HCT116 (cell line): ENCODE data around the gene TSC2. TPM values are rescaled to one million over a fixed set of nuclear protein-coding genes. Genes with fewer than 3 reads are reported as not detected.

Experiments
- ATAC-seq: fragments of 200-7000 bp; cut with Tn5 transposase; 2 replicates; pipeline ENCODE4 v1.9.1; 2020; ENCODE audit warnings: mild to moderate bottlenecking, moderate library complexity
- BruUV-seq: library from RNA; stranded (reverse); fragments of 400-500 nt; replicated peaks from 2 replicates; lab custom pipeline; 2021; lab: Mats Ljungman, UMichigan
- CTCF ChIA-PET: fragments of 300-600 bp; sonication (Branson Sonifier 250); formaldehyde crosslinking; loops from one replicate; lab custom pipeline; 2021; ENCODE audit warnings: antibody characterized with exemption; lab: Charles Lee
- POLR2A ChIA-PET: fragments of 300-600, 350-600 bp; sonication (Branson Sonifier 250); formaldehyde crosslinking; loops from one replicate; lab custom pipeline; 2021; ENCODE audit warnings: antibody characterized with exemption; lab: Charles Lee
- RAD21 ChIA-PET, 2 experiments: fragments of 300-600 bp; sonication (Branson Sonifier 250); formaldehyde crosslinking; loops; one replicate each; lab custom pipeline; 2023; ENCODE audit warnings: low total read pairs in 2 of 2; ENCODE audit not compliant: uncharacterized antibody in 2 of 2, unreplicated experiment in 2 of 2, low non-redundant PET in 1 of 2; lab: Charles Lee
- DNase-seq: peaks from one replicate; pipeline ENCODE4 v3.0.0-alpha.2; 2010; ENCODE audit warnings: low read depth, low spot score
- H2AFZ ChIP-seq: fragments of 200-600 bp; shearing (Covaris generic), sonication (generic); 2 replicates; pipeline ENCODE4 v1.6.1; 2017; ENCODE audit warnings: low read depth, mixed run types, mixed read lengths, antibody characterized with exemption, low read length; ENCODE audit not compliant: poor library complexity, severe bottlenecking
- H3K27ac ChIP-seq: 2 replicates; pipeline ENCODE4 v1.5.1; 2012; ENCODE audit warnings: low read depth, low read length
- H3K27me3 ChIP-seq: fragments of 200-600 bp; sonication (generic); 2 replicates; pipeline ENCODE4 v1.6.1; 2016; ENCODE audit warnings: mixed run types, low read length, mixed read lengths; ENCODE audit not compliant: insufficient read depth
- H3K36me3 ChIP-seq, 2 experiments: fragments of 200-500 bp in 1 of 2; fragments of 200-600 bp in 1 of 2; sonication (Bioruptor generic) in 1 of 2; sonication (generic) in 1 of 2; 2 replicates each; pipeline versions ENCODE4 v1.5.1 to v1.6.1; 2014 to 2016; ENCODE audit warnings: low read length in 2 of 2, inconsistent platforms in 1 of 2, mixed read lengths in 1 of 2, mixed run types in 1 of 2; ENCODE audit not compliant: insufficient read depth in 2 of 2, control insufficient read depth in 1 of 2
- H3K4me1 ChIP-seq, 2 experiments: fragments of 200-600 bp in 1 of 2; sonication (generic) in 1 of 2; 2 replicates each; pipeline versions ENCODE4 v1.5.1 to v1.6.1; 2012 to 2017; ENCODE audit warnings: low read length in 2 of 2, inconsistent platforms in 1 of 2, mild to moderate bottlenecking in 1 of 2, mixed read lengths in 1 of 2, mixed run types in 1 of 2, moderate library complexity in 1 of 2; ENCODE audit not compliant: insufficient read depth in 2 of 2, control insufficient read depth in 1 of 2
- H3K4me2 ChIP-seq: fragments of 200-600 bp; sonication (generic); 2 replicates; pipeline ENCODE4 v1.6.1; 2017; ENCODE audit warnings: mixed run types, low read length, mixed read lengths
- H3K4me3 ChIP-seq, 2 experiments: fragments of 200-600 bp in 1 of 2; sonication (generic) in 1 of 2; replicated peaks in 1 of 2; 2 replicates each; pipeline ENCODE4 v1.5.1; 2011 to 2016; ENCODE audit warnings: low read length in 2 of 2, control low read depth in 1 of 2, low read depth in 1 of 2, mild to moderate bottlenecking in 1 of 2, mixed read lengths in 1 of 2, mixed run types in 1 of 2
- H3K79me2 ChIP-seq: fragments of 200-600 bp; sonication (generic); 2 replicates; pipeline ENCODE4 v1.6.1; 2017; ENCODE audit warnings: mild to moderate bottlenecking, mixed run types, low read length, moderate library complexity, mixed read lengths; ENCODE audit not compliant: insufficient read depth
- H3K9ac ChIP-seq: fragments of 200-600 bp; sonication (generic); 2 replicates; pipeline ENCODE4 v1.6.1; 2016; ENCODE audit warnings: low read length, mixed read lengths
- H3K9me2 ChIP-seq: fragments of 200-600 bp; sonication (generic), shearing (Covaris generic); 2 replicates; pipeline ENCODE4 v1.6.1; 2017; ENCODE audit warnings: mixed run types, mild to moderate bottlenecking, moderate library complexity; ENCODE audit not compliant: insufficient read depth
- H3K9me3 ChIP-seq, 2 experiments: fragments of 200-500 bp in 1 of 2; fragments of 200-600 bp in 1 of 2; sonication (Bioruptor generic) in 1 of 2; sonication (generic) in 1 of 2; 2 replicates each; pipeline ENCODE4 v1.6.1; 2014 to 2017; ENCODE audit warnings: low read length in 2 of 2, mixed read lengths in 2 of 2, inconsistent platforms in 1 of 2, low read depth in 1 of 2, mild to moderate bottlenecking in 1 of 2, mixed run types in 1 of 2, moderate library complexity in 1 of 2; ENCODE audit not compliant: control insufficient read depth in 1 of 2, insufficient read depth in 1 of 2
- H4K20me1 ChIP-seq: fragments of 200-600 bp; sonication (generic), shearing (Covaris generic); 2 replicates; pipeline ENCODE4 v1.6.1; 2017; ENCODE audit warnings: mixed run types, mild to moderate bottlenecking, moderate library complexity; ENCODE audit not compliant: insufficient read depth
- CBX3 ChIP-seq: IDR thresholded peaks from 2 replicates; pipeline ENCODE4 v1.6.1; 2012; ENCODE audit warnings: low read depth
- CEBPB ChIP-seq: IDR thresholded peaks from 2 replicates; pipeline ENCODE4 v1.6.1; 2012; ENCODE audit warnings: low read depth
- ELF1 ChIP-seq: IDR thresholded peaks from 2 replicates; pipeline ENCODE4 v1.6.1; 2012; ENCODE audit warnings: low read depth, borderline replicate concordance
- EZH2 ChIP-seq: fragments of 200-600 bp; sonication (generic); IDR thresholded peaks from 2 replicates; pipeline ENCODE4 v1.6.1; 2017; ENCODE audit warnings: antibody characterized with exemption, mixed run types
- EZH2phosphoT487 ChIP-seq: fragments of 200-600 bp; IDR thresholded peaks from 2 replicates; pipeline ENCODE4 v1.6.1; 2018; ENCODE audit warnings: antibody characterized with exemption, borderline replicate concordance
- FOSL1 ChIP-seq: IDR thresholded peaks from 2 replicates; pipeline ENCODE4 v1.6.1; 2012; ENCODE audit warnings: low read depth
- JUND ChIP-seq: IDR thresholded peaks from 2 replicates; pipeline ENCODE4 v1.6.1; 2012
- POLR2A ChIP-seq: IDR thresholded peaks from 2 replicates; pipeline ENCODE4 v1.7.0; 2011; ENCODE audit warnings: borderline replicate concordance; ENCODE audit not compliant: insufficient read depth, insufficient read length; ENCODE audit errors: extremely low read depth
- POLR2AphosphoS5 ChIP-seq: IDR thresholded peaks from 2 replicates; pipeline ENCODE4 v1.6.1; 2011; ENCODE audit warnings: mild to moderate bottlenecking, low read depth, low read length, moderate library complexity
- RAD21 ChIP-seq: IDR thresholded peaks from 2 replicates; pipeline ENCODE4 v1.6.1; 2012; ENCODE audit warnings: low read depth, mild to moderate bottlenecking
- SIN3A ChIP-seq: IDR thresholded peaks from 2 replicates; pipeline ENCODE4 v1.6.1; 2012; ENCODE audit warnings: low read depth
- SP1 ChIP-seq: IDR thresholded peaks from 2 replicates; pipeline ENCODE4 v1.6.1; 2012; ENCODE audit warnings: low read depth
- SRF ChIP-seq: IDR thresholded peaks from 2 replicates; pipeline ENCODE4 v1.6.1; 2012; ENCODE audit warnings: low read depth
- TCF7L2 ChIP-seq: IDR thresholded peaks from 2 replicates; pipeline ENCODE4 v1.7.0; 2011; ENCODE audit warnings: borderline replicate concordance, inconsistent platforms; ENCODE audit not compliant: insufficient read depth, insufficient read length; ENCODE audit errors: extremely low read depth
- YY1 ChIP-seq: IDR thresholded peaks from 2 replicates; pipeline ENCODE4 v1.6.1; 2011; ENCODE audit warnings: low read length, low read depth, moderate library complexity, mild to moderate bottlenecking; ENCODE audit not compliant: insufficient replicate concordance; ENCODE audit errors: extremely low read depth
- ZFX ChIP-seq: fragments of 450-650 bp; IDR thresholded peaks from 2 replicates; pipeline ENCODE4 v1.6.1; 2017
- intact Hi-C: fragments of 100-400 bp; cut with micrococcal nuclease; formaldehyde crosslinking; loops from 2 replicates; pipeline ENCODE4 v1.10.0; 2022
- total RNA-seq: library from RNA; stranded (reverse); gene quantifications from one replicate; pipeline ENCODE4 v1.2.1, GENCODE V29; 2021; ENCODE audit not compliant: unreplicated experiment
- TF ChIP-seq, protein P1 (sequence below), 3 experiments: fragments of 200-600 bp in 1 of 3; sonication (generic) in 1 of 3; IDR thresholded peaks in 2 of 3; conservative IDR thresholded peaks in 1 of 3; 2 replicates each; pipeline ENCODE4 v1.5.1; 2012 to 2017; ENCODE audit warnings: low read depth in 2 of 3, low read length in 2 of 3, antibody characterized with exemption in 1 of 3, borderline replicate concordance in 1 of 3, control low read depth in 1 of 3, mild to moderate bottlenecking in 1 of 3, mixed read lengths in 1 of 3, mixed run types in 1 of 3, moderate library complexity in 1 of 3; ENCODE audit not compliant: insufficient read depth in 1 of 3
- TF ChIP-seq, protein P2 (sequence below): IDR thresholded peaks from 2 replicates; pipeline ENCODE4 v1.6.1; 2012

The TSC2 gene
- total RNA-seq, 1 experiment from 2014 or later = 74.1 TPM

DNA sequence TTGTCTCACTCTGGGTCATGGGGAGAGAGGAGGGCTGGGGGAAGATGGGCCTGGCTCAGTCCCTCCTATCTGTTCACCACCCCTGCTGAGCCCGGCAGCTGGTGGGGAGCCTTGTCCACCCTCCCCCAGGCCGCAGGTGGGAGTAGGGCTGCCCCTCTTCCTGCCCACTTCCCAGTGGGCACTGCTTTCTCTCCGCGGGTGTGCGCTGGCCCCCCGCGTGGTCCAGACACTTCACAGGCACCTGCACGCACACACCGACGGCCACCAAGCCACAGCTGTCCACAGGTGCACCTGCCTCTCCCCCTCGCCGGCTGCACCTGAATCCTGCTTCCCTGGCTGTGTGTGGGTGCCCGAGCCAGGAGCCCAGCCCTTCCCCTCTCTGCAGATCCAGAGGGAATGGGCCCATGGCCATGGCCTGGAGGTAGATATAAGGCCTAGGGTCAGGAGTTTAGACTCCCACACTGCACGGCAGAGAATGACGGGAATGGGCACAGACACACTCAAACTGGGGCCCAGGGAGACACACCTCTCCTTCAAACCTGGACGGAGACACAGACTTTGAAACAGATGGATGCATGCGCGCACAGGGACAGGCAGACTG, 19.1 kb upstream of the TSC2 start (continued):
- TF ChIP-seq, protein P1, sequence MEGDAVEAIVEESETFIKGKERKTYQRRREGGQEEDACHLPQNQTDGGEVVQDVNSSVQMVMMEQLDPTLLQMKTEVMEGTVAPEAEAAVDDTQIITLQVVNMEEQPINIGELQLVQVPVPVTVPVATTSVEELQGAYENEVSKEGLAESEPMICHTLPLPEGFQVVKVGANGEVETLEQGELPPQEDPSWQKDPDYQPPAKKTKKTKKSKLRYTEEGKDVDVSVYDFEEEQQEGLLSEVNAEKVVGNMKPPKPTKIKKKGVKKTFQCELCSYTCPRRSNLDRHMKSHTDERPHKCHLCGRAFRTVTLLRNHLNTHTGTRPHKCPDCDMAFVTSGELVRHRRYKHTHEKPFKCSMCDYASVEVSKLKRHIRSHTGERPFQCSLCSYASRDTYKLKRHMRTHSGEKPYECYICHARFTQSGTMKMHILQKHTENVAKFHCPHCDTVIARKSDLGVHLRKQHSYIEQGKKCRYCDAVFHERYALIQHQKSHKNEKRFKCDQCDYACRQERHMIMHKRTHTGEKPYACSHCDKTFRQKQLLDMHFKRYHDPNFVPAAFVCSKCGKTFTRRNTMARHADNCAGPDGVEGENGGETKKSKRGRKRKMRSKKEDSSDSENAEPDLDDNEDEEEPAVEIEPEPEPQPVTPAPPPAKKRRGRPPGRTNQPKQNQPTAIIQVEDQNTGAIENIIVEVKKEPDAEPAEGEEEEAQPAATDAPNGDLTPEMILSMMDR (IDR thresholded peaks at IDR 0.05 in 2 of 3, conservative IDR thresholded peaks at IDR 0.05 in 1 of 3; ENCODE audit: borderline replicate concordance in 1 of 3, insufficient read depth in 1 of 3, low read depth in 2 of 3, low read length in 2 of 3) = no peak
- TF ChIP-seq YY1 = no peak
- TF ChIP-seq CEBPB = no peak

DNA sequence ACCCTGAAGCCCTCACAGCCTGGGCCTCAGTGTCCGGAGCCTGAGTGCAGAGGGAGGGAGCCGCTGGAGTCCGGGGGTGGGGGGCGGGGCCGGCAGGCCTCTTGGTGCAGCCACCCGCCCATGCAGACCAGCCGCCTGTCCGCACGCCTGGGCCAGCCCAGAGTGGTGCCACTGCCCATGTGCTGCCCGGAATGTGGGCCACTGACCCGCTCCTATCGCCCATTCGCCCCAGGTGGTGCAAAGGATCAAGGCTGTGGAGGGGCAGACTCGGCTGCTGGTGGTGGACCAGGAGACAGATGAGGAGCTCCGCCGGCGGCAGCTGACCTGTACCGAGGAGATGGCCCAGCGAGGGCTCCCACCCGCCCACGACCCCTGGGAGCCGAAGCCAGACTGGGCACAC, 18.4 kb upstream of the TSC2 start:
- CTCF ChIA-PET = no interaction called here
- POLR2A ChIA-PET = no interaction called here
- Histone ChIP-seq H3K9me2 (no peaks in the 10 kb centered on the region), H2AFZ (no peak overlapping the region), H3K79me2 (peaks cover 14% of the 10 kb centered on the region; the same call in 1 of the 2 replicates), H3K9me3 (no peaks in the 10 kb centered on the region), H3K4me1 (peaks cover 11 to 26% of the 10 kb centered on the region in 2 experiments), H4K20me1 (no peaks in the 10 kb centered on the region), H3K4me2 (no peak overlapping the region), H3K36me3 (no peaks in the 10 kb centered on the region), H3K27me3 (no peaks in the 10 kb centered on the region), H3K4me3 (no peak overlapping the region), H3K9ac (no peak overlapping the region), H3K27ac (no peak overlapping the region)
- no TSS peak for BruUV-seq
- TF ChIP-seq, protein P1 (IDR thresholded peaks at IDR 0.05 in 2 of 3, conservative IDR thresholded peaks at IDR 0.05 in 1 of 3; ENCODE audit: borderline replicate concordance in 1 of 3, insufficient read depth in 1 of 3, low read depth in 2 of 3, low read length in 2 of 3) = no peak
- no peak for TF ChIP-seq TCF7L2
- TF ChIP-seq ZFX = no peak
- TF ChIP-seq CBX3 = no peak
- no peak for TF ChIP-seq RAD21
- TF ChIP-seq POLR2A = no peak
- TF ChIP-seq JUND = no peak
- TF ChIP-seq, protein P2, sequence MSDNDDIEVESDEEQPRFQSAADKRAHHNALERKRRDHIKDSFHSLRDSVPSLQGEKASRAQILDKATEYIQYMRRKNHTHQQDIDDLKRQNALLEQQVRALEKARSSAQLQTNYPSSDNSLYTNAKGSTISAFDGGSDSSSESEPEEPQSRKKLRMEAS = no peak
- TF ChIP-seq POLR2AphosphoS5 = no peak
- no peak for TF ChIP-seq SRF
- TF ChIP-seq EZH2phosphoT487 = no peak
- no peak for TF ChIP-seq SP1
- no peak for TF ChIP-seq YY1
- no peak for TF ChIP-seq ELF1
- no peak for TF ChIP-seq EZH2
- no peak for TF ChIP-seq FOSL1
- no peak for TF ChIP-seq CEBPB
- no peak for TF ChIP-seq SIN3A
- intact Hi-C loops = loop anchor here (10.0 kb wide), 1 partner anchor 225 kb away; the partner anchor contains the start of gene ECI1
- RAD21 ChIA-PET = interaction anchor here in 1 of 2 experiments (0.7 kb wide), 1 partner anchor 174 kb away, joined by 4 read pairs; no protein-coding TSS in a partner anchor
- ATAC-seq (no peak), DNase-seq (no peak)
